Suppressor macrophage treated with lipopolysaccharide for 4 hours (primary cell): ENCODE measurements around the gene NUP155.
"Not testable (repeated sequence)": the region's sequence is repeated elsewhere in the genome, so short reads cannot be mapped to it uniquely, and the experiment has no call there.

Experiments
- DNase-seq: peaks from one replicate; pipeline ENCODE4 v3.0.0-alpha.2; 2020

The NUP155 gene

GRCh38 chr5:37370864-37371726, at the start of gene NUP155:
Gene NUP155, minus strand, starts transcription at chr5:37371106. Its CDS starts 129 bp downstream, at chr5:37370977.
- peak; percentile 94 for DNase-seq

GRCh38 chr5:37417347-37417746, 46.4 kb upstream of the NUP155 start:
- DNase-seq: no peak

- not testable (repeated sequence) for DNase-seq
These were observed 44.5 kb upstream of the NUP155 start for GRCh38 chr5:37415456-37415855.

GRCh38 chr5:37412515-37412914, 41.6 kb upstream of the NUP155 start:
- no peak for DNase-seq

- no peak for DNase-seq
These were observed 29.6 kb upstream of the NUP155 start for GRCh38 chr5:37400501-37400900.

GRCh38 chr5:37396352-37396751, 25.4 kb upstream of the NUP155 start:
- DNase-seq: no peak

- peak; percentile 77 for DNase-seq
These were observed 20.7 kb upstream of the NUP155 start for GRCh38 chr5:37391591-37391990.

GRCh38 chr5:37379100-37379628, 8.3 kb upstream of the NUP155 start, which contains the start of gene WDR70:
Gene WDR70, plus strand, starts transcription at chr5:37379318. Its CDS starts 50 bp downstream, at chr5:37379368.
- peak; percentile 95 for DNase-seq

- DNase-seq: not testable (repeated sequence)
These were observed 7.2 kb upstream of the NUP155 start for GRCh38 chr5:37378066-37378465.

GRCh38 chr5:37375091-37375490, 4.2 kb upstream of the NUP155 start:
- no peak for DNase-seq

GRCh38 chr5:37370550-37370863, 399 bp downstream of the NUP155 start:
- no peak for DNase-seq

- no peak for DNase-seq
These were observed 15.7 kb downstream of the NUP155 start for GRCh38 chr5:37355161-37355560.

- DNase-seq: not testable (repeated sequence)
These were observed 28.2 kb downstream of the NUP155 start for GRCh38 chr5:37342741-37343140.

GRCh38 chr5:37334754-37335153, 36.2 kb downstream of the NUP155 start:
- DNase-seq: not testable (repeated sequence)

- no peak for DNase-seq
These were observed 44.4 kb downstream of the NUP155 start for GRCh38 chr5:37326536-37326935.

GRCh38 chr5:37323607-37324006, 47.3 kb downstream of the NUP155 start:
- no peak for DNase-seq

- DNase-seq: no peak
These were observed 51.7 kb downstream of the NUP155 start for GRCh38 chr5:37319037-37319782.

GRCh38 chr5:37316027-37316426, 54.9 kb downstream of the NUP155 start:
- DNase-seq: no peak

GRCh38 chr5:37310360-37310759, 60.5 kb downstream of the NUP155 start:
- DNase-seq: no peak

- no peak for DNase-seq
These were observed 62.1 kb downstream of the NUP155 start for GRCh38 chr5:37308793-37309192.

- no peak for DNase-seq
These were observed 66.0 kb downstream of the NUP155 start for GRCh38 chr5:37304888-37305287.

GRCh38 chr5:37296313-37296712, 74.6 kb downstream of the NUP155 start:
- DNase-seq: not testable (repeated sequence)

- no peak for DNase-seq
These were observed 87.6 kb downstream of the NUP155 start for GRCh38 chr5:37283214-37283820.
